HepG2 (cell line): ENCODE data around the gene GABBR2.

Experiments used
- CTCF ChIP-seq: sonication (generic); formaldehyde crosslinking; IDR thresholded peaks from 2 replicates; pipeline ENCODE4 v1.5.0; 2020; ENCODE audit warnings: mild to moderate bottlenecking, missing genetic modification reagents, moderate library complexity
- GFI1 ChIP-seq: sonication (generic); formaldehyde crosslinking; IDR thresholded peaks from 2 replicates; pipeline ENCODE4 v1.5.0; 2020; ENCODE audit warnings: missing genetic modification reagents, mild to moderate bottlenecking, borderline replicate concordance

DNA sequence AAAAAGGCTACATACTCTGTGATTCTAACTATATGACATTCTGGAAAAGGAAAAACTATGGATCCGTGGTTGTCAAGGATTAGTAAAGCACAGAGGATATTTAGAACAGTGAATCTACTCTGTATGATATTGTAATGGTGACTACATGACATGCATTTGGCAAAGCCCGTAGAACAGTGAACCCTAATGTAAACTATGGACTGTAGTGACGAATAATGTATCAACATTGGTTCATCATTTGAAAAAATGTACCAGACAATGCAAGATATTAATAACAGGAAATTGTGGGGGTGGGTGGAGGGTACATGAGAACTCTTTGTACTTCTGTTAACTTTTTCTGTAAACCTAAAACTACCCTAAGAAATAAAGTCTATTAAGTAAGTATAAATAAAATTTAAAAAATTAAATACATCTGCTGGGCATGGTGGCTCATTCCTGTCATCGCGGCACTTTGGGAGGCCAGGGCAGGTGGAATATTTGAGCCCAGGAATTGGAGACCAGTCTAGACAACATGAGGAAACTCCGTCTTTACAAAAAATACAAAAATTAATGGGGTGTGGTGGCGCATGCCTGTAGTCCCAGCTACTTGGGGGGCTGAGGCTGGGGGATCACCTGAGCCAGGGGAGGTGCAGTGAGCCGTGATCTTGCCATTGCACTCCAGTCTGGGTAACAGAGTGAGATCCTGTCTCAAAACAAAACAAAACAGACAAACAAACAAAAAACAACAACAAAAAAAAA, 351.6 kb downstream of the GABBR2 start:
- TF ChIP-seq CTCF (no peak), GFI1 (no peak)
